Measurements from ENCODE around the gene EXOC3. TPM values are rescaled to one million over a fixed set of nuclear protein-coding genes. Genes with fewer than 3 reads are reported as not detected.

The EXOC3 gene
- total and polyA plus RNA-seq, 2 of the 4 experiments (the other 2 are of a cell fraction) = 35.1 to 47.5 TPM

GRCh38 chr5:396531-396961, 46.4 kb upstream of the EXOC3 start:
- Histone ChIP-seq H2AFZ (replicated peaks; ENCODE audit: low read length, poor library complexity) (no peak overlapping the region), H3K4ac (ENCODE audit: low read depth, low read length) (peak overlapping the region; percentile 100), H3K36me3 (ENCODE audit: control insufficient read depth, insufficient read depth, low read length) (peaks cover 10% of the 10 kb centered on the region), H3K4me3 (ENCODE audit: insufficient read depth, low read depth, low read length) (no peak overlapping the region), H2BK15ac (ENCODE audit: low read depth, low read length) (peak overlapping the region; percentile 94; the same call in 1 of the 3 replicates), H3K9me3 (ENCODE audit: control insufficient read depth, insufficient read depth, low read length) (no peaks in the 10 kb centered on the region), H4K91ac (ENCODE audit: insufficient read depth, low read depth, low read length) (peak overlapping the region; percentile 100), H4K8ac (ENCODE audit: low read depth in 2 of 2, low read length in 2 of 2) (peak overlapping the region; percentile 91 to 98), H3K18ac (ENCODE audit: low read depth, low read length) (peak overlapping the region; percentile 92), H2BK5ac (ENCODE audit: low read depth, low read length, poor library complexity, severe bottlenecking) (peak overlapping the region; percentile 94), H3K14ac (replicated peaks; ENCODE audit: low read depth, low read length) (peak overlapping the region; percentile 10; the same call in 1 of the 2 replicates), H2BK120ac (ENCODE audit: low read depth, low read length) (peak overlapping the region; percentile 99), H3K23ac (ENCODE audit: low read depth, low read length) (no peak overlapping the region), H3K79me1 (ENCODE audit: low read depth in 1 of 2, low read length in 2 of 2) (peaks cover 27 to 58% of the 10 kb centered on the region in 2 experiments), H3K56ac (ENCODE audit: extremely low read depth, insufficient read depth, low read length) (no peak overlapping the region), H2AK5ac (ENCODE audit: low read depth, low read length) (peak overlapping the region; percentile 98), H3K27me3 (ENCODE audit: control insufficient read depth, insufficient read depth, low read length) (no peaks in the 10 kb centered on the region), H3K4me2 (ENCODE audit: low read depth, low read length) (no peak overlapping the region), H4K5ac (ENCODE audit: low read depth, low read length) (peak overlapping the region; percentile 94; the same call in 1 of the 2 replicates), H2BK20ac (ENCODE audit: low read depth, low read length) (peak overlapping the region; percentile 99), H4K20me1 (ENCODE audit: insufficient read depth, low read length) (no peaks in the 10 kb centered on the region; the same call in 1 of the 2 replicates), H3K27ac (ENCODE audit: insufficient read depth, low read length) (peak overlapping the region; percentile 94), H3K9me1 (ENCODE audit: insufficient read depth, low read length) (peaks cover 32% of the 10 kb centered on the region), H2AK9ac (replicated peaks; ENCODE audit: low read depth, low read length, poor library complexity) (no peak overlapping the region), H3K9ac (ENCODE audit: low read depth, low read length) (peak overlapping the region; percentile 58), H3K4me1 (ENCODE audit: control insufficient read depth, insufficient read depth, low read length) (peaks cover 52% of the 10 kb centered on the region)
- no peak for TF ChIP-seq RFX5 (IDR thresholded peaks at IDR 0.05; ENCODE audit: low read depth, low read length)
- no peak for TF ChIP-seq CTCF (conservative IDR thresholded peaks at IDR 0.05; ENCODE audit: low read depth, low read length)
- TF ChIP-seq SMC3 (IDR thresholded peaks at IDR 0.05; ENCODE audit: low read depth, low read length) = no peak
- TF ChIP-seq CEBPB (IDR thresholded peaks at IDR 0.05; ENCODE audit: low read depth, low read length) = no peak
- TF ChIP-seq MXI1 (IDR thresholded peaks at IDR 0.05; ENCODE audit: borderline replicate concordance, low read depth, low read length) = no peak
- TF ChIP-seq RAD21 (IDR thresholded peaks at IDR 0.05; ENCODE audit: low read length) = no peak
- TF ChIP-seq POLR2A (IDR thresholded peaks at IDR 0.05; ENCODE audit: low read depth, low read length) = no peak
- no peak for TF ChIP-seq FOS (IDR thresholded peaks at IDR 0.05; ENCODE audit: low read depth, low read length)
- TF ChIP-seq USF2 (IDR thresholded peaks at IDR 0.05; ENCODE audit: low read depth, low read length) = no peak
- no peak for TF ChIP-seq CHD1 (IDR thresholded peaks at IDR 0.05; ENCODE audit: low read depth, low read length)
- TF ChIP-seq BHLHE40 (IDR thresholded peaks at IDR 0.05; ENCODE audit: low read depth, low read length) = no peak
- intact Hi-C loops (cut with micrococcal nuclease) = no loop called here
- no peak for DNase-seq
- BruUV-seq (replicated peaks) = no TSS peak
- in situ Hi-C loops (cut with MboI; ENCODE audit: low sequenced_read_pairs) = no loop called here
- dilution Hi-C loops (cut with HindIII; ENCODE audit: low sequenced_read_pairs, unreplicated experiment) = no loop called here
- no peak for ATAC-seq (ENCODE audit: low read depth)
- ChIA-PET CTCF (no interaction called here), POLR2A (ENCODE audit: unreplicated experiment) (no interaction called here)
- 100% methylated on average over 2 of the region's 13 CpGs; no CpG with 5 or more reads in 1 of the 2 experiments for WGBS, 2 experiments (ENCODE audit: extremely low coverage in 2 of 2, insufficient read length in 1 of 2)
